Measurements from ENCODE around the gene BRD1.

BRD1 gene

DNA sequence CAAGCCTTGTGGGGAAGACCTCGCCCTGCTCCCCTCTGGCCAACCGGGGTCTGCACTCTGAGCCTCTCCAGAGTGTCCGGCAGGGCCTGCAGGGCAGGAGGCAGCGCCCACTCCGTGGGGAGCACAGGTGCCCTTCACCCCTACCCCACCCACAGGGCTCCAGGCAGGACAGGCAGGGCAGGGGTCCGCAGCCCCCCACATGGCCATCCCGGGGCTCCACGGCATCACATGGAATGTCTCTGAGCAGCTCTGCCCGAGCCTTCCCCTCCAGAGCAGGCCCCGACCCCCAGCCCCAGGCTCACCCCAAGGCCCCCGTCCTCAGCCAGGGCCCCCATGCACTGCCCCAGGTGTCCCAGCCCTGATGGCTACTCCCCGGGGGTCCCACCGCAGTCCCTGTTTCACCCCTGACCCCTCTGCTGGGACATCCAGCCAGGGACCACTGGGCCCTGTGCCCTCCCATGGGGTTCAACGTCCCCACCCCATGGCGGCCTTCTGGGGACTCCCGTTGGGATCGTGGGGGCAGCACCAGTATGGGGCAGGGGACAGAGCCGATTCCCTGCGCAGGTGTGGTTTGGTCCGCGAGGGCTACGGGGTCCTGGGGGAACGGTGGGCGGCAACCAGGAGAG is 77.7 kb downstream of the BRD1 start:
- ChIA-PET POLR2A (no interaction called here), CTCF (no interaction called here)
- DNase-seq (ENCODE audit: low read depth, low spot score), result no peak
- no peak for TF ChIP-seq CTCF (IDR thresholded peaks at IDR 0.05; ENCODE audit: insufficient read depth, low read length, missing control alignments)
- H3K4me3 ChIP-seq (ENCODE audit: low read depth, low read length), result no peak overlapping the region

GRCh38 chr22:49749227-49749626 is 78.4 kb downstream of the BRD1 start:
- POLR2A ChIA-PET, result no interaction called here

GRCh38 chr22:49748514-49748913 is 79.2 kb downstream of the BRD1 start:
- H3K4me3 ChIP-seq (ENCODE audit: low read depth, low read length), result no peak overlapping the region
- TF ChIP-seq CTCF (IDR thresholded peaks at IDR 0.05; ENCODE audit: insufficient read depth, low read length, missing control alignments), result no peak
- no peak for DNase-seq (ENCODE audit: low read depth, low spot score)
- ChIA-PET POLR2A (no interaction called here), CTCF (no interaction called here)

More at GRCh38 chr22:49749227-49749626, 78.4 kb downstream of the BRD1 start:
- TF ChIP-seq CTCF (IDR thresholded peaks at IDR 0.05; ENCODE audit: insufficient read depth, low read length, missing control alignments), result no peak
- H3K4me3 ChIP-seq (ENCODE audit: low read depth, low read length), result no peak overlapping the region
- CTCF ChIA-PET, result no interaction called here
- no peak for DNase-seq (ENCODE audit: low read depth, low spot score)

GRCh38 chr22:49747716-49748115 is 80.0 kb downstream of the BRD1 start:
- DNase-seq (ENCODE audit: low read depth, low spot score), result no peak
- ChIA-PET POLR2A (no interaction called here), CTCF (interaction anchor here (1.0 kb wide), 1 partner anchor 13 kb away, joined by 3 read pairs; no protein-coding TSS in a partner anchor)
- no peak overlapping the region for H3K4me3 ChIP-seq (ENCODE audit: low read depth, low read length)
- TF ChIP-seq CTCF (IDR thresholded peaks at IDR 0.05; ENCODE audit: insufficient read depth, low read length, missing control alignments), result no peak

- CTCF ChIA-PET, result interaction anchor here (1.0 kb wide), 1 partner anchor 14 kb away, joined by 3 read pairs; no protein-coding TSS in a partner anchor
- DNase-seq (ENCODE audit: low read depth, low spot score), result no peak
- POLR2A ChIA-PET, result no interaction called here
- no peak for TF ChIP-seq CTCF (IDR thresholded peaks at IDR 0.05; ENCODE audit: insufficient read depth, low read length, missing control alignments)
- no peak overlapping the region for H3K4me3 ChIP-seq (ENCODE audit: low read depth, low read length)
These were observed 80.5 kb downstream of the BRD1 start for GRCh38 chr22:49747130-49747529.

- TF ChIP-seq CTCF (IDR thresholded peaks at IDR 0.05; ENCODE audit: insufficient read depth, low read length, missing control alignments), result no peak
- no peak overlapping the region for H3K4me3 ChIP-seq (ENCODE audit: low read depth, low read length)
- ChIA-PET POLR2A (no interaction called here), CTCF (no interaction called here)
- no peak for DNase-seq (ENCODE audit: low read depth, low spot score)
These were observed 81.6 kb downstream of the BRD1 start for GRCh38 chr22:49746065-49746464.
